Fibroblast of lung (primary cell): ENCODE results near the gene HSD17B12. TPM values are rescaled to one million over a fixed set of nuclear protein-coding genes. Genes with fewer than 3 reads are reported as not detected.
A peak's percentile ranks its signal among the peaks of the same experiment; 100 is the strongest.

Experiments
- DNase-seq, 2 donors: peaks; one replicate each; pipeline versions ENCODE4 v3.0.0 to v3.0.0-alpha.2; 2010; ENCODE audit warnings: low read depth in 2 of 2
- H2AFZ ChIP-seq: 2 replicates; pipeline ENCODE4 v1.5.1; 2012; ENCODE audit warnings: low read length, control low read depth, inconsistent platforms
- H3K27ac ChIP-seq: 2 replicates; pipeline ENCODE4 v1.5.1; 2011; ENCODE audit warnings: low read length, control low read depth; ENCODE audit not compliant: insufficient read depth
- H3K27me3 ChIP-seq: 2 replicates; pipeline ENCODE4 v1.5.1; 2011; ENCODE audit warnings: mild to moderate bottlenecking, low read length; ENCODE audit not compliant: control insufficient read depth, insufficient read depth
- H3K36me3 ChIP-seq: 2 replicates; pipeline ENCODE4 v1.5.1; 2011; ENCODE audit warnings: low read length; ENCODE audit not compliant: control insufficient read depth, insufficient read depth
- H3K4me1 ChIP-seq: 2 replicates; pipeline ENCODE4 v1.5.1; 2011; ENCODE audit warnings: low read length; ENCODE audit not compliant: control insufficient read depth, insufficient read depth; ENCODE audit errors: extremely low read depth
- H3K4me2 ChIP-seq: 2 replicates; pipeline ENCODE4 v1.5.1; 2011; ENCODE audit warnings: low read length, control low read depth; ENCODE audit not compliant: insufficient read depth; ENCODE audit errors: extremely low read depth
- H3K4me3 ChIP-seq, 4 experiments: fragments of 200-600 bp in 1 of 4; sonication (generic) in 1 of 4; replicated peaks in 1 of 4; 2 replicates each; pipeline ENCODE4 v1.5.1; 2011 to 2016; ENCODE audit warnings: low read length in 4 of 4, low read depth in 3 of 4, mild to moderate bottlenecking in 3 of 4, control low read depth in 2 of 4, inconsistent platforms in 1 of 4, mixed read lengths in 1 of 4; ENCODE audit not compliant: insufficient read depth in 1 of 4; ENCODE audit errors: control extremely low read depth in 1 of 4
- H3K79me2 ChIP-seq: 2 replicates; pipeline ENCODE4 v1.5.1; 2012; ENCODE audit warnings: mild to moderate bottlenecking, low read length, inconsistent platforms; ENCODE audit not compliant: control insufficient read depth, insufficient read depth
- H3K9ac ChIP-seq: 2 replicates; pipeline ENCODE4 v1.5.1; 2011; ENCODE audit warnings: mild to moderate bottlenecking, low read length, control low read depth; ENCODE audit not compliant: insufficient read depth
- H3K9me3 ChIP-seq: 2 replicates; pipeline ENCODE4 v1.5.1; 2012; ENCODE audit warnings: low read depth, low read length; ENCODE audit not compliant: control insufficient read depth, insufficient read depth
- H4K20me1 ChIP-seq: 2 replicates; pipeline ENCODE4 v1.5.1; 2011; ENCODE audit warnings: low read length; ENCODE audit not compliant: control insufficient read depth, insufficient read depth; ENCODE audit errors: extremely low read depth
- EZH2 ChIP-seq: IDR thresholded peaks from 2 replicates; pipeline ENCODE4 v1.5.1; 2012; ENCODE audit warnings: low read length, control low read depth, mild to moderate bottlenecking; ENCODE audit errors: missing control alignments
- polyA plus RNA-seq, 2 donors: library from polyadenylated mRNA; depleted of rRNA in 1 of 2; stranded (reverse) in 1 of 2; unstranded in 1 of 2; fragments of >200 nt; gene quantifications; 2 replicates each; pipeline ENCODE4 v1.2.1, GENCODE V29; 2011 to 2012; ENCODE audit warnings: missing spikeins in 1 of 2
- total RNA-seq: library from RNA; depleted of rRNA; stranded (reverse); fragments of >200 nt; gene quantifications from 2 replicates; pipeline ENCODE4 v1.2.1, GENCODE V29; 2014
- TF ChIP-seq, protein P1 (sequence below), 2 donors: IDR thresholded peaks in 1 of 2; conservative IDR thresholded peaks in 1 of 2; 1 replicate in 1 of 2; 2 replicates in 1 of 2; pipeline ENCODE4 v1.5.1; 2011 to 2012; ENCODE audit warnings: low read length in 2 of 2, control low read depth in 1 of 2, inconsistent platforms in 1 of 2, low read depth in 1 of 2, mild to moderate bottlenecking in 1 of 2

The HSD17B12 gene
- total and polyA plus RNA-seq, 2 donors (not counting 1 experiment from before 2014, with no cell fraction given) = 95.4 to 122 TPM

DNA sequence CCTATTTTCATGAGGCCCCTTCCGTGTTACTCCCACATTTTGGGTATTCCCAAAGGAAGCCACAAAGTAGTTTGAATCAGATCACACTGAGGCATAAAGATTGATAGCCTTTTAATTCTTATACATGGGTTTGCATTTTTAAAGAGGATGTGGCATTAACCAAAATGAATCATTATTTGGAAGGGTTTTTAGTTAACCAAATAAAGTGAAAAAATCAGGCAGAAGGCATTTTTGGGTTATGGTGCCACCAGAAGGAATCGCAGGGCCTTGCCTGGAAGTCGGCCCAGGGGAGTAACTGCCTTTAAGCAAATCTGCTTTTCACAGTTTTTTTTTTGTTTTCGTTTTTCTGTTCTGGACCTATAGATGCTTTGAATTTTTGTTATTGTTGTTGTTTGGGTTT is 55.4 kb downstream of the HSD17B12 start:
- Histone ChIP-seq H3K36me3 (peaks cover 2% of the 10 kb centered on the region), H3K79me2 (peaks cover 3% of the 10 kb centered on the region), H3K27me3 (no peaks in the 10 kb centered on the region), H3K4me3 (no peak overlapping the region), H3K9ac (no peak overlapping the region), H3K27ac (peak overlapping the region; percentile 22), H4K20me1 (no peaks in the 10 kb centered on the region), H3K4me2 (peak overlapping the region; percentile 42), H2AFZ (no peak overlapping the region), H3K9me3 (no peaks in the 10 kb centered on the region), H3K4me1 (peaks cover 7% of the 10 kb centered on the region)
- no peak for TF ChIP-seq EZH2
- TF ChIP-seq, protein P1, sequence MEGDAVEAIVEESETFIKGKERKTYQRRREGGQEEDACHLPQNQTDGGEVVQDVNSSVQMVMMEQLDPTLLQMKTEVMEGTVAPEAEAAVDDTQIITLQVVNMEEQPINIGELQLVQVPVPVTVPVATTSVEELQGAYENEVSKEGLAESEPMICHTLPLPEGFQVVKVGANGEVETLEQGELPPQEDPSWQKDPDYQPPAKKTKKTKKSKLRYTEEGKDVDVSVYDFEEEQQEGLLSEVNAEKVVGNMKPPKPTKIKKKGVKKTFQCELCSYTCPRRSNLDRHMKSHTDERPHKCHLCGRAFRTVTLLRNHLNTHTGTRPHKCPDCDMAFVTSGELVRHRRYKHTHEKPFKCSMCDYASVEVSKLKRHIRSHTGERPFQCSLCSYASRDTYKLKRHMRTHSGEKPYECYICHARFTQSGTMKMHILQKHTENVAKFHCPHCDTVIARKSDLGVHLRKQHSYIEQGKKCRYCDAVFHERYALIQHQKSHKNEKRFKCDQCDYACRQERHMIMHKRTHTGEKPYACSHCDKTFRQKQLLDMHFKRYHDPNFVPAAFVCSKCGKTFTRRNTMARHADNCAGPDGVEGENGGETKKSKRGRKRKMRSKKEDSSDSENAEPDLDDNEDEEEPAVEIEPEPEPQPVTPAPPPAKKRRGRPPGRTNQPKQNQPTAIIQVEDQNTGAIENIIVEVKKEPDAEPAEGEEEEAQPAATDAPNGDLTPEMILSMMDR (conservative IDR thresholded peaks at IDR 0.05 in 1 of 2, IDR thresholded peaks at IDR 0.05 in 1 of 2; ENCODE audit: low read depth in 1 of 2, low read length in 2 of 2) = peak; percentile 11 to 45
- peak; percentile 78 to 83 for DNase-seq

DNA sequence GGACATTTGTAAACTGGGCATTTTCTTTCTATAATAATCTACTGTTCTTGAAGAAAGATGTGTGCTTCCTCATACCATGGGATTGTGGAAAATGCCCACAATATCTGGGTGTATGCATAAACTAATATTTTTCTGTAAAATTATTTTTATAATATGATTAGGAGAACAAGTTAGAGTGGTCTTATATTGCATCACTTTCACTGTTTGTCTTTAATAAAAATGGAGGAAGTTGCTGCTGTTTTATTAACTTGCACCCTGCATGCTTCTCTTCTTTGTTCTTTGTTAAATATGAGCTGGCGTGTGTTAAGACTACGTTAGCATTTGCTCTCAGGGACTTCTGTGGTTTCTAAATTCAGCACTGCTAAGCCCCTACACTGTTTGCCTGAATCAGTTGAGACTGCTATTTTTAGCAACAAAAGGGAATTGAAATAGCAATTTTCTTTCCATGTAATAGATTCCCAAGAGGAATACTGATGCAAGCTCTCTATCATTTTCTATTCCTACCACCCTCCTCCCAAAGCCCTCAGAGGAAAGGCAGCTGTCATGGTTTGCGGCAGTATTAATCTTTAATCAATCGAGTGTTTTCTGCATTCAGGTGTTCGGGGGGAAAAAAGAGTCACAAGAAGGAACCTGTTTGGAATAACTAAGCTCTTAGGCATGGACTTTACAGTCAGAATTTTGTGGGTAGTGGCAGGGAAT is 56.1 kb downstream of the HSD17B12 start:
- no peak overlapping the region for H2AFZ ChIP-seq
- H3K36me3 ChIP-seq = peaks cover 2% of the 10 kb centered on the region
- TF ChIP-seq, protein P1 (conservative IDR thresholded peaks at IDR 0.05 in 1 of 2, IDR thresholded peaks at IDR 0.05 in 1 of 2; ENCODE audit: low read depth in 1 of 2, low read length in 2 of 2) = no peak
- TF ChIP-seq EZH2 = no peak
- no peaks in the 10 kb centered on the region for H3K9me3 ChIP-seq
- H3K9ac ChIP-seq = no peak overlapping the region
- H3K27ac ChIP-seq = peak overlapping the region; percentile 26
- H3K4me2 ChIP-seq = peak overlapping the region; percentile 49
- peak overlapping the region in 2 of 4 experiments; percentile 0 to 18 for H3K4me3 ChIP-seq
- H3K27me3 ChIP-seq = no peaks in the 10 kb centered on the region
- peaks cover 7% of the 10 kb centered on the region for H3K4me1 ChIP-seq
- no peaks in the 10 kb centered on the region for H4K20me1 ChIP-seq
- H3K79me2 ChIP-seq = peaks cover 3% of the 10 kb centered on the region
- peak; percentile 82 to 87 for DNase-seq

DNA sequence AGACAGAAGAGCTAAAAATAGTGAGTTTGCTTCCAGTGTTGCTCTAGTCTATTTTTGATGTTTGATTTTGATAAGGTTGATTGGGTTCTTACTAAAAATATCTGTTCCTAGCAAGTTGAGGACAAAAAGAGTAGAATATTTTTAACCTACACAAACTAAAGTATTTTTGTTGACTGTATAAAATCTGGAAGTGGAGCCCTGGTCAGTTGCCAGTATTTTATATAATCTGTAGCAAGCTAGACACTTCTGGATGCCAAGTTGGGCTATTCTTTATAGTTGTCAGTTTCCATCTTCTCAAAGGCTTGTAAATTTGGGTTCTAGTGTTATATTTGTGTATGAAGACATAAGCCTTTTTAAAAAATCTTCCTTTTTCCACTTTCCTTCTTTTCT is 56.7 kb downstream of the HSD17B12 start:
- TF ChIP-seq EZH2 = no peak
- TF ChIP-seq, protein P1 (conservative IDR thresholded peaks at IDR 0.05 in 1 of 2, IDR thresholded peaks at IDR 0.05 in 1 of 2; ENCODE audit: low read depth in 1 of 2, low read length in 2 of 2) = no peak
- no peak overlapping the region for H3K4me2 ChIP-seq
- no peaks in the 10 kb centered on the region for H4K20me1 ChIP-seq
- peak overlapping the region; percentile 26 for H3K27ac ChIP-seq
- DNase-seq = peak in 1 of 2 donors; percentile 5
- H3K36me3 ChIP-seq = peaks cover 2% of the 10 kb centered on the region
- H2AFZ ChIP-seq = no peak overlapping the region
- no peak overlapping the region for H3K9ac ChIP-seq
- H3K27me3 ChIP-seq = no peaks in the 10 kb centered on the region
- peaks cover 3% of the 10 kb centered on the region for H3K79me2 ChIP-seq
- peaks cover 7% of the 10 kb centered on the region for H3K4me1 ChIP-seq
- H3K9me3 ChIP-seq = no peaks in the 10 kb centered on the region
- H3K4me3 ChIP-seq = peak overlapping the region in 1 of 4 experiments; percentile 18
